A549 (cell line): Measurements from ENCODE around the gene RAP2A. TPM values are rescaled to one million over a fixed set of nuclear protein-coding genes. Genes with fewer than 3 reads are reported as not detected.

Source experiments
- ATAC-seq, 2 experiments: fragments of 200-7000 bp in 1 of 2; fragments of >200 bp in 1 of 2; cut with Nextera tagmentation in 1 of 2; cut with Tn5 transposase in 1 of 2; 3 replicates each; pipeline versions ENCODE4 v1.8.0 to v1.9.1; 2018 to 2020; ENCODE audit warnings: mild to moderate bottlenecking in 1 of 2, moderate library complexity in 1 of 2
- CTCF ChIA-PET: fragments of 300-600 bp; sonication (Branson Sonifier 250); formaldehyde crosslinking; extraction: SDS; loops from one replicate; lab custom pipeline; 2021; ENCODE audit warnings: antibody characterized with exemption, inconsistent platforms; lab: Yijun Ruan, JAX
- POLR2A ChIA-PET: fragments of 350-600 bp; formaldehyde crosslinking; extraction: SDS; loops from one replicate; lab custom pipeline; 2021; ENCODE audit warnings: antibody characterized with exemption, inconsistent platforms; lab: Yijun Ruan, JAX
- DNase-seq, 2 experiments: peaks; one replicate each; pipeline versions ENCODE4 v3.0.0 to v3.0.0-alpha.2; 2011 to 2016; ENCODE audit warnings: low read depth in 1 of 2, low spot score in 1 of 2
- FAIRE-seq: peaks from 2 replicates; lab custom pipeline; 2011; peaks lifted over from hg19 to GRCh38; lab: Jason Lieb, UNC
- H3K27ac ChIP-seq, 2 experiments: fragments of >200 bp; sonication (Bioruptor Twin); formaldehyde crosslinking; 3 replicates each; pipeline ENCODE4 v1.5.1; 2016 to 2017
- H3K4me1 ChIP-seq: fragments of >200 bp; sonication (Bioruptor Twin); formaldehyde crosslinking; 3 replicates; pipeline ENCODE4 v1.6.1; 2016
- H3K4me2 ChIP-seq: fragments of >200 bp; sonication (Bioruptor Twin); formaldehyde crosslinking; 3 replicates; pipeline ENCODE4 v1.6.1; 2016
- H3K4me3 ChIP-seq: fragments of >200 bp; sonication (Bioruptor Twin); formaldehyde crosslinking; 3 replicates; pipeline ENCODE4 v1.5.1; 2016
- H3K9me3 ChIP-seq: fragments of >200 bp; sonication (Bioruptor Twin); formaldehyde crosslinking; 3 replicates; pipeline ENCODE4 v1.6.1; 2016
- EHF ChIP-seq: fragments of 250-450 bp; sonication (Bioruptor Pico); IDR thresholded peaks from 2 replicates; pipeline ENCODE4 v1.5.0; 2020; ENCODE audit warnings: mild to moderate bottlenecking
- EP300 ChIP-seq, 2 experiments: fragments of >200 bp; sonication (Bioruptor Twin); formaldehyde crosslinking; IDR thresholded peaks; 2 replicates in 1 of 2; 3 replicates in 1 of 2; pipeline ENCODE4 v1.6.1; 2016 to 2017
- ESRRA ChIP-seq: fragments of 150-350 bp; IDR thresholded peaks from 2 replicates; pipeline ENCODE4 v1.6.1; 2014; ENCODE audit warnings: mild to moderate bottlenecking, low read length, borderline replicate concordance
- FOSB ChIP-seq: fragments of 250-450 bp; sonication (Bioruptor Pico); IDR thresholded peaks from 2 replicates; pipeline ENCODE4 v1.5.0; 2020; ENCODE audit warnings: mild to moderate bottlenecking, moderate library complexity
- FOSL2 ChIP-seq, 2 experiments: fragments of 450-650 bp in 1 of 2; fragments of >200 bp in 1 of 2; sonication (Bioruptor Twin) in 1 of 2; formaldehyde crosslinking; IDR thresholded peaks; 2 replicates each; pipeline versions ENCODE4 v1.5.0 to v1.6.1; 2016 to 2020; ENCODE audit warnings: mild to moderate bottlenecking in 1 of 2, moderate library complexity in 1 of 2
- FOXS1 ChIP-seq: fragments of 250-450 bp; sonication (Bioruptor Pico); IDR thresholded peaks from 2 replicates; pipeline ENCODE4 v1.5.0; 2020; ENCODE audit warnings: mild to moderate bottlenecking, moderate library complexity
- GATA3 ChIP-seq: IDR thresholded peaks from 2 replicates; pipeline ENCODE4 v1.6.1; 2012; ENCODE audit warnings: borderline replicate concordance
- JUN ChIP-seq, 2 experiments: fragments of >200 bp; sonication (Bioruptor Twin); formaldehyde crosslinking; IDR thresholded peaks; 2 replicates in 1 of 2; 3 replicates in 1 of 2; pipeline ENCODE4 v1.6.1; 2016 to 2017
- MAFK ChIP-seq: fragments of 450-650 bp; IDR thresholded peaks from 2 replicates; pipeline ENCODE4 v1.6.1; 2014; ENCODE audit not compliant: partially characterized antibody
- MAZ ChIP-seq: fragments of 150-350 bp; IDR thresholded peaks from 2 replicates; pipeline ENCODE4 v1.6.1; 2014; ENCODE audit warnings: antibody characterized with exemption, low read depth, low read length, borderline replicate concordance
- POLR2AphosphoS2 ChIP-seq: conservative IDR thresholded peaks from 2 replicates; pipeline ENCODE4 v1.6.1; 2012; ENCODE audit warnings: low read length, improper control_type of control experiment, inconsistent platforms
- ZC3H11A ChIP-seq: fragments of 450-650 bp; IDR thresholded peaks from 2 replicates; pipeline ENCODE4 v1.6.1; 2014; ENCODE audit warnings: antibody characterized with exemption, mild to moderate bottlenecking
- ZFP36 ChIP-seq: fragments of 450-650 bp; IDR thresholded peaks from 2 replicates; pipeline ENCODE4 v1.6.1; 2014; ENCODE audit warnings: borderline replicate concordance; ENCODE audit not compliant: partially characterized antibody
- WGBS: methylation state at CpG from one replicate; pipeline ENCODE4 v1.1.6; 2017; ENCODE audit errors: missing lambda C conversion rate; 5-methylcytosine and 5-hydroxymethylcytosine counted together
- polyA plus RNA-seq, 4 experiments: library from polyadenylated mRNA; depleted of rRNA in 3 of 4; stranded (reverse); fragments of >200 nt; fragmentation: RNase III in 1 of 4; extraction: RNeasy Plus Mini Kit Qiagen cat#74134 plus additional on column Dnase treatment in 1 of 4; gene quantifications; 2 replicates in 3 of 4; 3 replicates in 1 of 4; pipeline ENCODE4 v1.2.3, GENCODE V29; 2011 to 2017
- TF ChIP-seq, protein P1 (sequence below): IDR thresholded peaks from 2 replicates; pipeline ENCODE4 v1.6.1; 2012
- TF ChIP-seq, protein P2 (sequence below): fragments of >200 bp; sonication (Bioruptor Twin); formaldehyde crosslinking; IDR thresholded peaks from 3 replicates; pipeline ENCODE4 v1.6.1; 2016
- TF ChIP-seq, protein P3 (sequence below): fragments of 450-650 bp; IDR thresholded peaks from 2 replicates; pipeline ENCODE4 v1.6.1; 2014; ENCODE audit warnings: antibody characterized with exemption
- TF ChIP-seq, protein P4 (sequence below): fragments of 200-600 bp; sonication (generic); IDR thresholded peaks from 2 replicates; pipeline ENCODE4 v1.6.1; 2016; ENCODE audit warnings: antibody characterized with exemption, mild to moderate bottlenecking, moderate library complexity
- TF ChIP-seq, protein P5 (sequence below): fragments of >200 bp; sonication (Bioruptor Twin); formaldehyde crosslinking; IDR thresholded peaks from 3 replicates; pipeline ENCODE4 v1.5.1; 2016
- TF ChIP-seq, protein P6 (sequence below): fragments of 250-450 bp; sonication (Bioruptor Pico); IDR thresholded peaks from 2 replicates; pipeline ENCODE4 v1.5.0; 2021; ENCODE audit warnings: mild to moderate bottlenecking, moderate library complexity, borderline replicate concordance
- TF ChIP-seq, protein P7 (sequence below): IDR thresholded peaks from 2 replicates; pipeline ENCODE4 v1.6.1; 2012

RAP2A gene
- polyA plus RNA-seq, 2 of the 4 experiments (the other 2 are of a cell fraction): 8.7 to 10.9 TPM

DNA sequence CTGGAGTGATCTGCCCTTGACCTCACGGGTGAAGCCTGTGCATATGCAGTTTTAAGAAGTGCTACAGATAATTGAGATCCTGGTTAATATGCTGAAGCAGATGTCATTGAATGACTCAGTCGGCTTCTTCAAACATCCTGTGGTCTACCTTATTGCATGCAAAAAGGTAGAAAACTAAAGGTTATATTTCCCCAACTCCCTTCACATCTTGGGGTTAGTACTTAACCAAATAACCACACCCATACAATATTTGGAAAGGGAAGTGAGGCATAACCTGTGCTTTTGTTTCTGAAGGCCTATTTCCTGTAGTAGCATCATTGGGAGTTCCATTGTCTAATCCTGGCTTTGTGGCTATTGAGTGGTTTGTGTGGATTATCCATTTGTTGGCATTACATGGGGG lies 58.3 kb downstream of the RAP2A start:
- CTCF ChIA-PET: no interaction called here
- H3K4me3 ChIP-seq: no peak overlapping the region
- TF ChIP-seq, protein P1, sequence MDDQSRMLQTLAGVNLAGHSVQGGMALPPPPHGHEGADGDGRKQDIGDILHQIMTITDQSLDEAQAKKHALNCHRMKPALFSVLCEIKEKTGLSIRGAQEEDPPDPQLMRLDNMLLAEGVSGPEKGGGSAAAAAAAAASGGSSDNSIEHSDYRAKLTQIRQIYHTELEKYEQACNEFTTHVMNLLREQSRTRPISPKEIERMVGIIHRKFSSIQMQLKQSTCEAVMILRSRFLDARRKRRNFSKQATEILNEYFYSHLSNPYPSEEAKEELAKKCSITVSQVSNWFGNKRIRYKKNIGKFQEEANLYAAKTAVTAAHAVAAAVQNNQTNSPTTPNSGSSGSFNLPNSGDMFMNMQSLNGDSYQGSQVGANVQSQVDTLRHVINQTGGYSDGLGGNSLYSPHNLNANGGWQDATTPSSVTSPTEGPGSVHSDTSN: no peak
- no peak for TF ChIP-seq ZFP36
- no peak for TF ChIP-seq EHF (CRISPR knock-in tag)
- TF ChIP-seq, protein P2, sequence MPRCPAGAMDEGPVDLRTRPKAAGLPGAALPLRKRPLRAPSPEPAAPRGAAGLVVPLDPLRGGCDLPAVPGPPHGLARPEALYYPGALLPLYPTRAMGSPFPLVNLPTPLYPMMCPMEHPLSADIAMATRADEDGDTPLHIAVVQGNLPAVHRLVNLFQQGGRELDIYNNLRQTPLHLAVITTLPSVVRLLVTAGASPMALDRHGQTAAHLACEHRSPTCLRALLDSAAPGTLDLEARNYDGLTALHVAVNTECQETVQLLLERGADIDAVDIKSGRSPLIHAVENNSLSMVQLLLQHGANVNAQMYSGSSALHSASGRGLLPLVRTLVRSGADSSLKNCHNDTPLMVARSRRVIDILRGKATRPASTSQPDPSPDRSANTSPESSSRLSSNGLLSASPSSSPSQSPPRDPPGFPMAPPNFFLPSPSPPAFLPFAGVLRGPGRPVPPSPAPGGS: no peak
- no peak for TF ChIP-seq FOXS1 (CRISPR knock-in tag)
- TF ChIP-seq POLR2AphosphoS2: no peak
- TF ChIP-seq GATA3: no peak
- no peak for TF ChIP-seq JUN (IDR thresholded peaks at IDR 0.05)
- TF ChIP-seq, protein P3, sequence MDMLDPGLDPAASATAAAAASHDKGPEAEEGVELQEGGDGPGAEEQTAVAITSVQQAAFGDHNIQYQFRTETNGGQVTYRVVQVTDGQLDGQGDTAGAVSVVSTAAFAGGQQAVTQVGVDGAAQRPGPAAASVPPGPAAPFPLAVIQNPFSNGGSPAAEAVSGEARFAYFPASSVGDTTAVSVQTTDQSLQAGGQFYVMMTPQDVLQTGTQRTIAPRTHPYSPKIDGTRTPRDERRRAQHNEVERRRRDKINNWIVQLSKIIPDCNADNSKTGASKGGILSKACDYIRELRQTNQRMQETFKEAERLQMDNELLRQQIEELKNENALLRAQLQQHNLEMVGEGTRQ: no peak
- TF ChIP-seq FOSB (CRISPR knock-in tag): no peak
- TF ChIP-seq, protein P4, sequence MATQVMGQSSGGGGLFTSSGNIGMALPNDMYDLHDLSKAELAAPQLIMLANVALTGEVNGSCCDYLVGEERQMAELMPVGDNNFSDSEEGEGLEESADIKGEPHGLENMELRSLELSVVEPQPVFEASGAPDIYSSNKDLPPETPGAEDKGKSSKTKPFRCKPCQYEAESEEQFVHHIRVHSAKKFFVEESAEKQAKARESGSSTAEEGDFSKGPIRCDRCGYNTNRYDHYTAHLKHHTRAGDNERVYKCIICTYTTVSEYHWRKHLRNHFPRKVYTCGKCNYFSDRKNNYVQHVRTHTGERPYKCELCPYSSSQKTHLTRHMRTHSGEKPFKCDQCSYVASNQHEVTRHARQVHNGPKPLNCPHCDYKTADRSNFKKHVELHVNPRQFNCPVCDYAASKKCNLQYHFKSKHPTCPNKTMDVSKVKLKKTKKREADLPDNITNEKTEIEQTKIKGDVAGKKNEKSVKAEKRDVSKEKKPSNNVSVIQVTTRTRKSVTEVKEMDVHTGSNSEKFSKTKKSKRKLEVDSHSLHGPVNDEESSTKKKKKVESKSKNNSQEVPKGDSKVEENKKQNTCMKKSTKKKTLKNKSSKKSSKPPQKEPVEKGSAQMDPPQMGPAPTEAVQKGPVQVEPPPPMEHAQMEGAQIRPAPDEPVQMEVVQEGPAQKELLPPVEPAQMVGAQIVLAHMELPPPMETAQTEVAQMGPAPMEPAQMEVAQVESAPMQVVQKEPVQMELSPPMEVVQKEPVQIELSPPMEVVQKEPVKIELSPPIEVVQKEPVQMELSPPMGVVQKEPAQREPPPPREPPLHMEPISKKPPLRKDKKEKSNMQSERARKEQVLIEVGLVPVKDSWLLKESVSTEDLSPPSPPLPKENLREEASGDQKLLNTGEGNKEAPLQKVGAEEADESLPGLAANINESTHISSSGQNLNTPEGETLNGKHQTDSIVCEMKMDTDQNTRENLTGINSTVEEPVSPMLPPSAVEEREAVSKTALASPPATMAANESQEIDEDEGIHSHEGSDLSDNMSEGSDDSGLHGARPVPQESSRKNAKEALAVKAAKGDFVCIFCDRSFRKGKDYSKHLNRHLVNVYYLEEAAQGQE: no peak
- no peak for TF ChIP-seq ZC3H11A
- TF ChIP-seq FOSL2 (IDR thresholded peaks at IDR 0.05): no peak
- no peak for TF ChIP-seq FOSL2 (CRISPR knock-in tag; IDR thresholded peaks at IDR 0.05)
- no peak for TF ChIP-seq MAZ
- TF ChIP-seq ESRRA: no peak
- TF ChIP-seq EP300 (IDR thresholded peaks at IDR 0.05): no peak
- TF ChIP-seq, protein P5, sequence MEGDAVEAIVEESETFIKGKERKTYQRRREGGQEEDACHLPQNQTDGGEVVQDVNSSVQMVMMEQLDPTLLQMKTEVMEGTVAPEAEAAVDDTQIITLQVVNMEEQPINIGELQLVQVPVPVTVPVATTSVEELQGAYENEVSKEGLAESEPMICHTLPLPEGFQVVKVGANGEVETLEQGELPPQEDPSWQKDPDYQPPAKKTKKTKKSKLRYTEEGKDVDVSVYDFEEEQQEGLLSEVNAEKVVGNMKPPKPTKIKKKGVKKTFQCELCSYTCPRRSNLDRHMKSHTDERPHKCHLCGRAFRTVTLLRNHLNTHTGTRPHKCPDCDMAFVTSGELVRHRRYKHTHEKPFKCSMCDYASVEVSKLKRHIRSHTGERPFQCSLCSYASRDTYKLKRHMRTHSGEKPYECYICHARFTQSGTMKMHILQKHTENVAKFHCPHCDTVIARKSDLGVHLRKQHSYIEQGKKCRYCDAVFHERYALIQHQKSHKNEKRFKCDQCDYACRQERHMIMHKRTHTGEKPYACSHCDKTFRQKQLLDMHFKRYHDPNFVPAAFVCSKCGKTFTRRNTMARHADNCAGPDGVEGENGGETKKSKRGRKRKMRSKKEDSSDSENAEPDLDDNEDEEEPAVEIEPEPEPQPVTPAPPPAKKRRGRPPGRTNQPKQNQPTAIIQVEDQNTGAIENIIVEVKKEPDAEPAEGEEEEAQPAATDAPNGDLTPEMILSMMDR: no peak
- TF ChIP-seq MAFK: no peak
- TF ChIP-seq, protein P6, sequence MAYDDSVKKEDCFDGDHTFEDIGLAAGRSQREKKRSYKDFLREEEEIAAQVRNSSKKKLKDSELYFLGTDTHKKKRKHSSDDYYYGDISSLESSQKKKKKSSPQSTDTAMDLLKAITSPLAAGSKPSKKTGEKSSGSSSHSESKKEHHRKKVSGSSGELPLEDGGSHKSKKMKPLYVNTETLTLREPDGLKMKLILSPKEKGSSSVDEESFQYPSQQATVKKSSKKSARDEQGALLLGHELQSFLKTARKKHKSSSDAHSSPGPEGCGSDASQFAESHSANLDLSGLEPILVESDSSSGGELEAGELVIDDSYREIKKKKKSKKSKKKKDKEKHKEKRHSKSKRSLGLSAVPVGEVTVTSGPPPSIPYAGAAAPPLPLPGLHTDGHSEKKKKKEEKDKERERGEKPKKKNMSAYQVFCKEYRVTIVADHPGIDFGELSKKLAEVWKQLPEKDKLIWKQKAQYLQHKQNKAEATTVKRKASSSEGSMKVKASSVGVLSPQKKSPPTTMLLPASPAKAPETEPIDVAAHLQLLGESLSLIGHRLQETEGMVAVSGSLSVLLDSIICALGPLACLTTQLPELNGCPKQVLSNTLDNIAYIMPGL (CRISPR knock-in tag): no peak
- TF ChIP-seq, protein P7, sequence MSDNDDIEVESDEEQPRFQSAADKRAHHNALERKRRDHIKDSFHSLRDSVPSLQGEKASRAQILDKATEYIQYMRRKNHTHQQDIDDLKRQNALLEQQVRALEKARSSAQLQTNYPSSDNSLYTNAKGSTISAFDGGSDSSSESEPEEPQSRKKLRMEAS: no peak
- TF ChIP-seq, all 56 proteins: peak for 0
- ATAC-seq (no peak), FAIRE-seq (no peak), DNase-seq (no peak)
- Histone ChIP-seq H3K4me1 (no peaks in the 10 kb centered on the region), H3K27ac (no peak overlapping the region), H3K4me2 (no peak overlapping the region), H3K9me3 (no peaks in the 10 kb centered on the region)
- POLR2A ChIA-PET: no interaction called here
- 22% methylated on average over 2 of the region's 2 CpGs for WGBS
